GM21528 (cell line): ENCODE data around the gene SLC7A7.
"Not testable (repeated sequence)": the region's sequence is repeated elsewhere in the genome, so short reads cannot be mapped to it uniquely, and the experiment has no call there.

Experiments used
- ATAC-seq: cut with Tn5 transposase; IDR thresholded peaks from one replicate; pipeline ENCODE4 v1.9.1; 2021; ENCODE audit warnings: mild to moderate bottlenecking, moderate library complexity; ENCODE audit not compliant: unreplicated experiment, low FRiP score

The SLC7A7 gene

DNA sequence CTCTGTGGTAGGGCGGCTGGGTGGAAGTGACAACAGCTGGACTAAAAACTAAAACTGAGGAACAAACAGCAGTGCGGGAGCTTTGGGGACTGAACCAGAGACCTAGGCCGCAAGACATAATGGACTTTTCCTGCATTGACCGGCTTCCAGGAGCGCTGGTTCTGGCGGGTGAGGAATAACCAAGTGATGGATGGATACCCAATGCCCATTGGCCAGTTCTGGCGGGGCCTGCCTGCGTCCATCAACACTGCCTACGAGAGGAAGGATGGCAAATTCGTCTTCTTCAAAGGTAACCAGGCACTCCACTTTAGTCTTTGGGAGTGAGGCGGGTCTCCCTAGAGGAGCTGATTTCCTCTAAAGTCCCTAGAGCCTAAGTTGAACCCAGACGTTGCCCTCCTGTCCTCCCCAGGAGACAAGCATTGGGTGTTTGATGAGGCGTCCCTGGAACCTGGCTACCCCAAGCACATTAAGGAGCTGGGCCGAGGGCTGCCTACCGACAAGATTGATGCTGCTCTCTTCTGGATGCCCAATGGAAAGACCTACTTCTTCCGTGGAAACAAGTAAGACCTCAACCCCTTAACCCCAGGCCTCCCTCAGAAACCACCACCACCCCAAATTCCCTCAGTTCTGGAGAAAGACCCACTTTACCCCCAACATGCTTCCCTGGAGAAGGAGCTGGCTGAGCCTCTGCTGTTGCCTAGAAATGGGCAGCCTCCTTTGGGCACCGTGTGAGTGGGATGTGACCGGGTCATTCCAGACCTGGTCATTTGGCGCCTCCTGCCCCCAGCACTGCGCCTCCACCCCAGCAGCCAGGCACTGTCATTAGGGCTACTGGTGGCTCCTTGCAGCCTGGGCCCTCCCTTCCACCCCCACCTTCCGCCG is 29.2 kb upstream of the SLC7A7 start:
- no peak for ATAC-seq

GRCh38 chr14:22843123-22843925 is 28.1 kb upstream of the SLC7A7 start:
- no peak for ATAC-seq

DNA sequence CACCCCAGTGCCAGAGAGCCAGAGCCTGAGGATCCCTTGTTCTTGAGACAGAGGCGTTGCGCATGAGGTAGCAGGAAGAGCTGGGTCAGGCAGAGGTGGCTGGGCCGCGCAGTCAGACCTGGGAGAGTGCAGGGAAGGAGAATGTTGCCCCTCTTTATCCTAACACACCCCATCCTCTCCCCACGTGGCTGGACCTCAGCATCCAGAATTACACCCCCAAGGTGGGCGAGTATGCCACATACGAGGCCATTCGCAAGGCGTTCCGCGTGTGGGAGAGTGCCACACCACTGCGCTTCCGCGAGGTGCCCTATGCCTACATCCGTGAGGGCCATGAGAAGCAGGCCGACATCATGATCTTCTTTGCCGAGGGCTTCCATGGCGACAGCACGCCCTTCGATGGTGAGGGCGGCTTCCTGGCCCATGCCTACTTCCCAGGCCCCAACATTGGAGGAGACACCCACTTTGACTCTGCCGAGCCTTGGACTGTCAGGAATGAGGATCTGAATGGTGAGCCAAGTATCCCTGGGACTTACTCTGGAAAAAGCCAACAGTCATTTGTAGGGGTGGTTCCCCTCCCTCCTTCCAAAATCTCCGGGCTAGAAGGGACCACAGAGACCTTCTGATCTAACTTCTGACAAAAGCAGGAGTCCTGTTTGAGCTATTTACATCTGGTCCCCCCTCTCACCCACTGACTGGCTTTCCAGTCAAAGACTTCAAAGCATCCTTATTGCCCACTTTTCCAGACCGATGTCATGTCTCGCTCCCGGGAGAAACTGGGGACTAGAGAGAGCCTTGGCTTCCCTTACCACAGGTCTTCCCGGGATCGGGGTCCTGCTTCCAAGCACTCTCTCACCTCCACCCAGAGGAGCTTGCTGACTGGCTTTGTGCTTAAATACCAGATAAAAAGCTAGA is 27.2 kb upstream of the SLC7A7 start:
- ATAC-seq = no peak

GRCh38 chr14:22841769-22842168 is 26.5 kb upstream of the SLC7A7 start:
- ATAC-seq = no peak

GRCh38 chr14:22841311-22841710 is 26.1 kb upstream of the SLC7A7 start:
- ATAC-seq = no peak

DNA sequence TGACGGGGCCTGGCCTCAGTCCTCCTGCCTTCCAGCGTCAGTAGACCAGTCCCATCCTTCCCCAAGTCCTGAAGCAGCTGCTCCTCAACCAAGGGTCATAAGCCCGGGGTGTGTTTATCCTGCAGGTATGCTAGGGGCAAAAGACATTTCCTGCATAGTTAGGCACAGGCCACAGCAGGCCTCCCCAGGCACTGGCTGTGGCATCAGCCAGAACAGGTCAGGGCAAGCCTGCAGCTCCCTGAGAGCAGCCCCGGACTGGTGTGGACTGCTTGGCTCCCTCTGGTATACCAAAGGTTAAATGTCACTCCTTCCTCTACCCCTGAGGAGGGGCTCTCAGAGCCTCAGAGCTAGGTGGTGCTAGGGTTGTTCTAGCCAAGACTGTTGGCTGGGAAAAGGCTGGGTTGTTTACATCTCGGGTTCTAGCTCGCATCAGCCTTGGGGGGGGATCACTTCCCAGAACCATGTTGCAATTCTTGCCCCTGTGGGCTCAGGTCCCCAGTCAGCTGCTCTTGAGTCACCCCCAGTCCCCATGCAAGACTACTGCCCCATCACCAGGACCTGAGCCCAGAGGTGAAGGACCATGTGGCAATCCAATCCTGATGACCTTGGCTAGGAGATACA is 24.0 kb upstream of the SLC7A7 start:
- ATAC-seq = no peak

GRCh38 chr14:22838631-22839041 is 23.4 kb upstream of the SLC7A7 start:
- no peak for ATAC-seq

- ATAC-seq = no peak
Measured at GRCh38 chr14:22837750-22838538, 22.7 kb upstream of the SLC7A7 start.

DNA sequence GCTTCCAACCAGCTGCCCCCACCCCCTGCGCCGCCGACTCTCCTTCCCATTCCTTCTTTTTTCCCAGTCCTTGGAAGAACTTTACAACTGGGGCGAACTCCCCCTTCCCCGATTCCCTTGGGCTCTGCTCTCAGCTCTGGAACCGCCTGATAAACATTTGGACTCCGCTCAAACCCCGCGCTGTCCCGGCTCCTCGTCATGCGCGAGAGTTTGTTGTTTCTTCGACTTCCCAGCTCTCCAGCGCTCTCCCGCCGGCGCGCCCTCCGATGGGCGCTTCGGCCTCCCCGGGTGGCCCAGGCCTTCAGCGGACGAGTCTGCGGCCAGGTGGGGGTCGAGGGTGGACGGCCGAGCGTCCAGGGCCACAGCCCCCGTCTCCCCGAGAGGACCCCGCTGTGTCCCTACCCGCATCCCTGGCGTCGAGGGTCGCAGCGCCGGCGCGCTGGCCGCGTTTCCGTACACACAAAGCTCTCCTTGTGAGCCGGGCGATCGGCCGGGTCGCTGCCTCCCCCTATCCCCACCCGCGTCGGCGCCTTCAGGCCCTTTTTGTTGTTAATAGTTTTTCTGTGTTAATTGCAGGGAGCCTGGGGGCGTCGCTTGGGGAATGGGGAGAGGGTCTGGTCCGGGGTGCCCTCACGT is 22.0 kb upstream of the SLC7A7 start:
- no peak for ATAC-seq

DNA sequence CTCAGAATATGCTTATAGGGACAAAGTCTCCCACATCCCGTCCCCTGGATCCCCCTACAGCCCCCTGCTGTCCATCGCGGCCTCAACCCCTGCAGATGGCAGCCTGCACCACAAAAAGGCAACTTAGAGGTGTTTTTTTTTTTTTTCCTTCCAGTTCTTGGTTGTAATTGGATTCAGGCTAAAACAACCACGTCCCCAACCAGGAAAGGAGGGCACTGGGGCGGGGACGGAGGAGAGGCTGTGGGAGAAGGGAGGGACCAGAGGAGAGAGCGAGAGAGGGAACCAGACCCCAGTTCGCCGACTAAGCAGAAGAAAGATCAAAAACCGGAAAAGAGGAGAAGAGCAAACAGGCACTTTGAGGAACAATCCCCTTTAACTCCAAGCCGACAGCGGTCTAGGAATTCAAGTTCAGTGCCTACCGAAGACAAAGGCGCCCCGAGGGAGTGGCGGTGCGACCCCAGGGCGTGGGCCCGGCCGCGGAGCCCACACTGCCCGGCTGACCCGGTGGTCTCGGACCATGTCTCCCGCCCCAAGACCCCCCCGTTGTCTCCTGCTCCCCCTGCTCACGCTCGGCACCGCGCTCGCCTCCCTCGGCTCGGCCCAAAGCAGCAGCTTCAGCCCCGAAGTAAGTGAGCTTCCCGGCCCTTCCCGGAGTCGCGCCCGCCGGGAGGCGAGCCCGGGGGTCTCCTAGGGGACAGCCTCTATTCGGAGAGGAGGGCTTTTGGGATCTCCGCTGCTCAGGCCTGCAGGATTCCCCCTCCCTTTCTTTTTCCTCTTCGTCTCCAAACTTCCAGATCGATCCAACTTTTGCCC is 21.3 kb upstream of the SLC7A7 start, which contains the start of gene MMP14:
Gene MMP14, plus strand, starts transcription at position 285 of the 813 bp plus-strand sequence. Its CDS starts 233 bp downstream, at position 518.
- ATAC-seq = no peak

- no peak for ATAC-seq
Measured at GRCh38 chr14:22835505-22835904, 20.3 kb upstream of the SLC7A7 start.

- peak; percentile 2 for ATAC-seq
Measured at GRCh38 chr14:22830443-22831010, 15.3 kb upstream of the SLC7A7 start.

DNA sequence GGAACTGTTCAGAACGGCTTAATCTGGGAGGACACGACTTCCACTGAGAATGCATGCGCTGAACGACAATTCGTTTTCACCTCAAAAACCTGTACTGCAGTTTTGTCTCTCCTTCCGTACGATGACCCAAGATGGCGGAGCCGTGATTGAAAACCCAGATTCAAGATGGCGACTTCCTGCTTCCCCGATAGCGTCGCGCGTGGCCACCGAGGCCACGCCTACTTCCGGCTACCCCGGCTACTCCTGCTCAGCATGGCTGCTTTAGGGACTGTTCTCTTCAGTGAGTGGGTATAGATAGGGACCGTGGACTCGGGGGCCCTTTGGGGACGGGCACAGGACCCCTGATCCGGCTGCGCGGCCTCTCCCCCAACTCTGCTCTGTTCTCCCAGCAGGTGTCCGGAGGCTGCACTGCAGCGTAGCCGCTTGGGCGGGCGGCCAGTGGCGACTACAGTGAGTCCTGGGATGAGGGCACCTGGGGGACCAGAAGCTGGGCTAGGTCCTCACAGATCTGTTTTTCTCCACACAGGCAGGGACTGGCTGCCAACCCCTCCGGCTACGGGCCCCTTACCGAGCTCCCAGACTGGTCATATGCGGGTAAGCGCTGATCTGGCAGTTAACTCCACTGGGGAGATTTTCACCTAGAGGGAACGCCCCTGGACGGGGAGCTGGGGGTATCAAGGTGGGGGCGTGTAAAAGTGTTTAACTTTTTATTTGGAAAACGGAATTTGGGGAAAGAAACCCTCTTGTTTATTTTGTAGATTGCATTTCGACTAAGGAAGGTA is 14.6 kb upstream of the SLC7A7 start, which contains the start of gene MRPL52:
Gene MRPL52, plus strand, starts transcription at position 227 of the 782 bp plus-strand sequence. Its CDS starts 26 bp downstream, at position 253.
- ATAC-seq = peak; percentile 86

DNA sequence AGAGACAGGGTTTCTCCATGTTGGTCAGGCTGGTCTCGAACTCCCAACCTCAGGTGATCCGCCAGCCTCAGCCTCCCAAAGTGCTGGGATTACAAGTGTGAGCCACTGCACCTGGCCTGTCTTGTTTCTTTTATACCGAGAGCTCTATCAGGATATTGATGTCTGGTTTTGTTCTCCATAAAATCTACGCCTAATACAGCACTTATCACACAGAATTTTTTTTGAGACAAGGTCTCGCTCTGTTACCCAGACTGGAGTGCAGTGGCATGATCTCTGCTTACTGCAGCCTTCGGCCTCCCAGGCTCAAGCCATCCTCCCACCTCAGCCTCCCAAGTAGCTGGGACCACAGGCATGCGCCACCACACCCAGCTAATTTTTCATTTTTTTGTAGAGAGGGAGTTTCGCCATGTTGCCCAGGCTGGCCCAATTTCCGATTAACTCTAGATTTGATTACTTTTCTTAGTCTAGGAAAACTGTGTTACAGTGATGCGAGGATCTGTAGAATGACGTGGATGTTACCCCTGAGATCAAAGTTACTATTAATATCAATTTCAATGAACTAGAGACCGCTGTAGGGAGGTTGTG is 13.9 kb upstream of the SLC7A7 start:
- not testable (repeated sequence) for ATAC-seq

DNA sequence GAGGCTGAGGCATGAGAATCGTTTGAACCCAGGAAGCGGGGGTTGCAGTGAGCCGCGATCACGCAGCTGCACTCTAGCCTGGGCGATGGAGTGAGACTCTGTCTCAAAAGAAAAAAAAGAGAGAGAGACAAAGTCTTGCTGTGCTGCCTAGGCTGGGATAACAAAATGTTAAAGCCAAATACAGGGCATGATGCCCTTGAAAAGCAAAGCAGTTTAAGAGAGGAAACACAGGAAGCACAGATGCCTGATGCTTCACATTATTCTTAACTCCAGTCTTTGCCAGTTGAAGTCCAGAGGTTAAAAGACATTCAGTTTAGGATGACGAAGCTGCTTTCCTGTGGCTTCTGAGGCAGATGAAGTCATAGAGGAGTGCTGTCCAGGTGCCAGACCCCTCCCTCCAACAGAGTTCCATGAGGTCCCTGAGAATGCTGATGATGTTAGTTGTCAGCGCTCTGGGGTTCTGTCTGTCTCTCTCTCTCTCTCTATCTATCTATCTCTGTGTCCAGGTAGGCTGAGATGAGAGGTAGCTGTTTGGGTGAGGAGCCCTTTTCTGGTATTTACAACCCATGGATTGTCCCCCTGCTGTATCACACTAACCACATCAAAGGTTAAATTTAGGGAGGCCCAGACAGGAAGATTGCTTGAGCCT is 9.6 kb upstream of the SLC7A7 start:
- no peak for ATAC-seq
